ENCODE measurements around the gene WNT3A. TPM values are rescaled to one million over a fixed set of nuclear protein-coding genes. Genes with fewer than 3 reads are reported as not detected.

The WNT3A gene
- total RNA-seq, 4 donors from 2014 or later = 0.76 to 2.7 (median 1.3) TPM

DNA sequence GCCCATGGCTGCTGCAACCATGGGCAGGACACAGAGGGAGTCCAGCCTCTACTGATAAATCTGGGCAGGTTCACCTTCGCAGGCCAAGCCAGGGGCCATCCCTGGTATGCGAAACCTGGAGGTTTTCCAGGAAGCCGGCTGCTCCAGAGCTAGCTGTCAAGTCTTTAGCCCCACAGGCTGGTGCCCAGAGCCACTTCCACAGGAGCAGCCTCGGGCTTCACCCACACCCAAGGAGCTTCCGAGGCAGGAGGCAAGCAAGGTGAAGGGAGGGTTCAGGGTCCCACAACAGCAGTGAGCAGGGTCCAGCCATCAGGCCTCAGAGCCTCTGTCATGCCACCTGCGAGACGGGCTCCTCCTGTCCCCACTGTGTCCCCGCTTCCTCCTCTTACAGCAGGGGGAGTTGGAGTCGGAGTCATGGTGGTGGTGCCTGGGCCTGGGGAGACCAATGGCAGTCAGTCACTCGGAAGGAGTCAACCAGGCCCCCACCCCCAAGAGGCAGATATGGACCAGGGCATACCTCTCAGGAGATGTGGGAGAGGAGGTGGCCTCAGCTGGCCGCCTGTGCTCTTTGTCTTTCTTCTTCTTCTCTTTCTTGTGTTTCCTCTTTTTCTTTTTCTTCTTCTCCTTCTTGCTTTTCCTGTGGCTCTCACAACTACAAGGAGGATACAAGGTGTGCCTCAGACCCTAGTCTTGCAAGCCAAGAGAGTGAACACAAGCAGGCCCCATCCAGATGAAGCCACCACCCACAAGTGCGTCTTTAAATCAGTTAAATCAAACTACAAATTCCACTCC, 94.2 kb downstream of the WNT3A start:
- DNase-seq = no peak
- Histone ChIP-seq H3K4me3 (peak overlapping the region in 2 of 4 donors; percentile 76 to 90), H3K27me3 (no peaks in the 10 kb centered on the region), H3K36me3 (peaks cover 30 to 60% (median 43%) of the 10 kb centered on the region in 3 donors), H3K4me1 (peaks cover 11 to 60% (median 17%) of the 10 kb centered on the region in 3 donors), H3K9me3 (no peaks in the 10 kb centered on the region), H3K27ac (peak overlapping the region; percentile 91 to 97 (median 92))
- intact Hi-C loops (cut with DNase I) = loop anchor here (10.0 kb wide), 1 partner anchor 64 kb away; the partner anchor contains the start of gene IBA57
- TF ChIP-seq POLR2A (IDR thresholded peaks at IDR 0.05) = no peak
- WGBS, 2 donors = 69 to 84% methylated on average over 8 to 10 of the region's 12 CpGs

- no peaks in the 10 kb centered on the region for H3K27me3 ChIP-seq
- peaks cover 30 to 60% (median 44%) of the 10 kb centered on the region in 3 donors for H3K36me3 ChIP-seq
- DNase-seq = no peak
- WGBS, 2 donors = 13 to 53% methylated on average over 7 to 9 of the region's 15 CpGs
- intact Hi-C loops (cut with DNase I) = loop anchor here (10.0 kb wide), 1 partner anchor 63 kb away; the partner anchor contains the start of gene IBA57
- peak overlapping the region; percentile 59 to 90 (median 80) for H3K4me3 ChIP-seq
- TF ChIP-seq, protein P1, sequence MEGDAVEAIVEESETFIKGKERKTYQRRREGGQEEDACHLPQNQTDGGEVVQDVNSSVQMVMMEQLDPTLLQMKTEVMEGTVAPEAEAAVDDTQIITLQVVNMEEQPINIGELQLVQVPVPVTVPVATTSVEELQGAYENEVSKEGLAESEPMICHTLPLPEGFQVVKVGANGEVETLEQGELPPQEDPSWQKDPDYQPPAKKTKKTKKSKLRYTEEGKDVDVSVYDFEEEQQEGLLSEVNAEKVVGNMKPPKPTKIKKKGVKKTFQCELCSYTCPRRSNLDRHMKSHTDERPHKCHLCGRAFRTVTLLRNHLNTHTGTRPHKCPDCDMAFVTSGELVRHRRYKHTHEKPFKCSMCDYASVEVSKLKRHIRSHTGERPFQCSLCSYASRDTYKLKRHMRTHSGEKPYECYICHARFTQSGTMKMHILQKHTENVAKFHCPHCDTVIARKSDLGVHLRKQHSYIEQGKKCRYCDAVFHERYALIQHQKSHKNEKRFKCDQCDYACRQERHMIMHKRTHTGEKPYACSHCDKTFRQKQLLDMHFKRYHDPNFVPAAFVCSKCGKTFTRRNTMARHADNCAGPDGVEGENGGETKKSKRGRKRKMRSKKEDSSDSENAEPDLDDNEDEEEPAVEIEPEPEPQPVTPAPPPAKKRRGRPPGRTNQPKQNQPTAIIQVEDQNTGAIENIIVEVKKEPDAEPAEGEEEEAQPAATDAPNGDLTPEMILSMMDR (IDR thresholded peaks at IDR 0.05) = no peak
- TF ChIP-seq POLR2A (IDR thresholded peaks at IDR 0.05) = no peak
- H3K4me1 ChIP-seq = peaks cover 11 to 54% (median 14%) of the 10 kb centered on the region in 3 donors
- no peaks in the 10 kb centered on the region for H3K9me3 ChIP-seq
- H3K27ac ChIP-seq = peak overlapping the region; percentile 91 to 97 (median 92)
Measured at GRCh38 chr1:228101614-228101993, 94.8 kb downstream of the WNT3A start.

GRCh38 chr1:228101994-228102790, 95.4 kb downstream of the WNT3A start:
- no peaks in the 10 kb centered on the region for H3K27me3 ChIP-seq
- H3K27ac ChIP-seq = peak overlapping the region; percentile 91 to 97 (median 92)
- peaks cover 11 to 50% (median 14%) of the 10 kb centered on the region in 3 donors for H3K4me1 ChIP-seq
- peaks cover 26 to 60% (median 40%) of the 10 kb centered on the region in 3 donors for H3K36me3 ChIP-seq
- TF ChIP-seq, protein P1 (IDR thresholded peaks at IDR 0.05) = peak in 3 of 6 experiments; percentile 8 to 34 (median 12)
- TF ChIP-seq POLR2A (IDR thresholded peaks at IDR 0.05) = no peak
- peak overlapping the region; percentile 59 to 90 (median 80) for H3K4me3 ChIP-seq
- H3K9me3 ChIP-seq = no peaks in the 10 kb centered on the region
- no peak for DNase-seq
- intact Hi-C loops (cut with DNase I) = loop anchor here (10.0 kb wide), 1 partner anchor 63 kb away; the partner anchor contains the start of gene IBA57
- 15 to 20% methylated on average over 1 to 6 of the region's 73 CpGs for WGBS, 2 donors

DNA sequence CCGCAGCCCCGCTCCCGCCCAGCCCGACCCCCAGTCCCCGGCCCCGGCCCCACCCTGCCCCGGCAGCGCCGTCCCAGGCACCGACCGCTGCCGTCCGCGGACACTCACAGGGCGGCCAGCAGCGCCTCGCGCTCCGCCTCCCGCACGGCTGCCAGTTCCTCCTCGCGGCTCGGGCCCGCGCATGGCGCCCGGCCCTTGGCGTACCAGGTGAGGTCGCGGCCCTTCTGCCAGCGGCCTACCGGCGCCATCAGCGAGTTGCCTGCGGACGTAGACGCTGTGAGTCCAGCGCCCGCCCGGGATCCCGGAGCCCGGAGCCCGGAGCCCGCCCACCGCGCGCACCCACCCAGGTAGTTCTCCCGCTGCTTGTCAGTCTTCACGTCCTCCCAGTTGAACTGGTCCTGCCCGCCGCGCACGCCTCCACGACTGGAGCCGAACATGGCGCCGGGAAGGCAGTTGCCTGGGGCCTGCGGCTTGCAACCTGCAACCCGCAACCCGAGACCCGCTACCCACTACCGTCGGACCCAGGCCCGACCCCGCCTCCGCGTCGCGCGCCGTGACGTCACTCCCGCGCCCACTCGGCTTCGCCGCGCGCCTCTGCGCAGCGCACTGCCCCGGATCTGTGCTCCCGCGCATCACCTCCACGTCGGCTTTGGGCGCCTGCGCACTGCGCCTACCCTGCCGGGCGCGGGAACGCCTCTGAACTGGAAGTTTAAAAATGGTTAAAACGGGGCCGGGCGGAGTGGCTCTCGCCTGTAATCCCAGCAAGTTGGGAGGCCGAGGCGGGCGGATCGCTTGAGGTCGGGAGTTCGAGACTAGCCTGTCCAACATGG, 96.2 kb downstream of the WNT3A start, which contains the start of gene C1orf35:
TSS of gene C1orf35 (minus strand) at position 535 of the 830 bp plus-strand sequence. CDS start at position 437, 98 bp downstream.
- Histone ChIP-seq H3K27ac (peak within 1 kb of the TSS; percentile 91 to 97 (median 92)), H3K9me3 (no peaks in the 10 kb centered on the region), H3K4me1 (peaks cover 11 to 58% (median 21%) of the 10 kb centered on the region in 3 donors), H3K36me3 (peaks cover 18 to 60% (median 32%) of the 10 kb centered on the region in 3 donors), H3K27me3 (no peaks in the 10 kb centered on the region), H3K4me3 (peak within 1 kb of the TSS; percentile 59 to 90 (median 80))
- intact Hi-C loops (cut with DNase I) = loop anchor here (10.0 kb wide), 1 partner anchor 62 kb away; the partner anchor contains the start of gene IBA57
- TF ChIP-seq, protein P1 (IDR thresholded peaks at IDR 0.05) = peak in 1 of 6 experiments; percentile 44
- TF ChIP-seq POLR2A (IDR thresholded peaks at IDR 0.05) = peak in 3 of 4 donors; percentile 50 to 82 (median 57)
- whole genome bisulfite sequencing, 2 donors = 0% methylated on average over 2 of the region's 104 CpGs; no CpG with 5 or more reads in 1 of the 2 donors
- DNase-seq = peak; percentile 57

Data from esophagus squamous epithelium (tissue), 5 donors.